SK-MEL-5 (cell line): ENCODE data around the gene TSPAN17. TPM values are rescaled to one million over a fixed set of nuclear protein-coding genes. Genes with fewer than 3 reads are reported as not detected.

Source experiments
- small RNA-seq, 2 experiments: library from RNA; depleted of rRNA; stranded (forward); fragments of <200 nt; gene quantifications; one replicate each; pipeline ENCODE3, GENCODE V24; 2014
- total RNA-seq: library from RNA; depleted of rRNA; stranded (reverse); fragments of >200 nt; shearing (Covaris generic); gene quantifications from 2 replicates; pipeline ENCODE4 v1.2.3, GENCODE V29; 2014; rRNA removed

The TSPAN17 gene
- total RNA-seq, 1 experiment from 2014 or later: 19.7 TPM

Small RNA genes within 50 kb of the gene (small RNA-seq; reads per million reads assigned to genes)
- 0 reads per million in 2 experiments for gene MIR4281

Other genes with a start within 250 kb of the TSPAN17 start
- gene CLTB, start 230.9 kb upstream of the TSPAN17 start, total RNA-seq: 51.5 and 58.3 TPM in 2 replicates
- 36.6 and 40.8 TPM in 2 replicates for gene FAF2, start 199.1 kb upstream of the TSPAN17 start, total RNA-seq
- 7.7 and 7.8 TPM in 2 replicates for gene RNF44, start 110.1 kb upstream of the TSPAN17 start, total RNA-seq
- gene CDHR2, start 98.1 kb upstream of the TSPAN17 start, total RNA-seq: not detected in 2 replicates
- 4.1 and 5.0 TPM in 2 replicates for gene GPRIN1, start 37.3 kb upstream of the TSPAN17 start, total RNA-seq
- 0.11 and 0.26 TPM in 2 replicates for gene SNCB, start 16.9 kb upstream of the TSPAN17 start, total RNA-seq
- gene EIF4E1B, start 16.8 kb upstream of the TSPAN17 start, total RNA-seq: not detected in 2 replicates
- gene UNC5A, start 163.1 kb downstream of the TSPAN17 start, total RNA-seq: 0.08 TPM in 1 of 2 replicates, not detected in the other